HG02840 (cell line): ENCODE measurements around the gene CREBRF.
"Not testable (repeated sequence)": the region's sequence is repeated elsewhere in the genome, so short reads cannot be mapped to it uniquely, and the experiment has no call there.

ENCODE experiments used
- ATAC-seq: cut with Tn5 transposase; IDR thresholded peaks from one replicate; pipeline ENCODE4 v1.9.1; 2021; ENCODE audit warnings: mild to moderate bottlenecking, moderate library complexity, moderate number of reproducible peaks; ENCODE audit not compliant: unreplicated experiment, low FRiP score

Gene CREBRF

DNA sequence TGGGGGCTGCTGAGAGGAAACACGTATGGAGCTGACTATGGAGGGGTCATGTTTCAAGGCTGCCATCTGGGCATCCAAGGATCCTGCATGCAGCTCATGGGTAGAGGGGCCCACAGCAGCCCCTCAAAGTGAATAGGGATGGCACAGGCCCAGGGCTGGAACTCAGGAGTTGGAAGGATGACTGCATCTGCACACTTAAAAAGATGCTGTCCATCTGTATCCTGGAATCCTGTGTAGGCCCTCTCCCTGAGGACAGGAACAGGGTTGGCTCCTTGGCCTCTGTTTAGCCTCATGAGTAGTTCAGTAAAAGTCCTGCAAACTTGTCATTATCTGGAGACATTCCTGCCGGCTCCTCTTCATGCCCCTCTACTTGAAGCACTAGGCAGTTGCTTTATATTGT lies 92.2 kb downstream of the CREBRF start:
- ATAC-seq: no peak

DNA sequence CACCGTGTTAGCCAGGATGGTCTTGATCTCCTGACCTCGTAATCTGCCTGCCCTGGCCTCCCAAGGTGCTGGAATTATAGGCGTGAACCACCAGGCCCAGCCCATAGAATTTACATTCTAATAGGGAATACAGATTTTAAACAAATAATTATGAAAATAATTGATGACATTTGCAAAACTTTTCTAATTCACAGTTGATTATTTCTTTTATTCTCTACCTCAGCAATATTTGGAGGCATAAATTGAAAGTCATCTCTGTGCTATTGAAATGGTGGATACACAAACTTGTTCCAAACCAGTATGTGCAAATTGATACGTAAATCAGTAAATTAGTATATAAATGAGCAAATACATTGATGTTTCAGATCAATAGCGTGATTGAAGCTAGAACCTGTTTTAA lies 96.4 kb downstream of the CREBRF start:
- no peak for ATAC-seq

DNA sequence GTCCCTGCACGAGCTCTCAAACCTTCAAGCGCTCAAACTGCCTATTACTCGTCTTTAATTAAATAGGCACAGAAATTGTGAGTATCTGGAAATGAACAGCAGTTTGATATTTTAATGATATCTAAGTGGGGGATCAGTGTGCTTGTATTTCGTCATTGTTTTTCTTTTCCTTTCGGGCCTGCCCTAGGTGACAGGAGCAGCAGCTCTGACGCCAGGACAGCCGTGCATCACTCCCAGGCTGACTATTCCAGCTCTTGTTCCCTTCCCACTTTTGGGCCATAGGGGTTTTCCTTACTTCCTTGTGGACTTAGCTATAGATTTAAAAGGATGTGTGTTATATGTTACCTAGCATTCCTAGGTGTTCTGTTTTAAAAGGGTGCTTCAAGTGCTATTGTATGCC lies 97.7 kb downstream of the CREBRF start:
- ATAC-seq: no peak

DNA sequence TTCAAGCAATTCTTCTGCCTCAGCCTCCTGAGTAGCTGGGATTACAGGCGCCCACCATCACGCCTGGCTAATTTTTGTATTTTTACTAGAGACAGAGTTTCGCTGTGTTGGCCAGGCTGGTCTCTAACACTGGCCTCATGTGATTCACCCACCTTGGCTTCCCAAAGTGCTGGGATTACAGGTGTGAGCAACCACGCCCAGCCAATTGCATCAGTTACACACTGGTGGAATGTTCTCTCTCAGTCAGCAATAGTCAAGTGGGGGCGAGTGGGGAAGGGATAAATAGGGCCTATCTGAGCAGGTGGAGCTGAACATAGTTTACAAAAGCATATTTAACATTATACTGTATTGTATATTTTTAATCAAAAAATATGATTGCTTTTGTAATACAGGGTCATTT lies 98.5 kb downstream of the CREBRF start:
- not testable (repeated sequence) for ATAC-seq

DNA sequence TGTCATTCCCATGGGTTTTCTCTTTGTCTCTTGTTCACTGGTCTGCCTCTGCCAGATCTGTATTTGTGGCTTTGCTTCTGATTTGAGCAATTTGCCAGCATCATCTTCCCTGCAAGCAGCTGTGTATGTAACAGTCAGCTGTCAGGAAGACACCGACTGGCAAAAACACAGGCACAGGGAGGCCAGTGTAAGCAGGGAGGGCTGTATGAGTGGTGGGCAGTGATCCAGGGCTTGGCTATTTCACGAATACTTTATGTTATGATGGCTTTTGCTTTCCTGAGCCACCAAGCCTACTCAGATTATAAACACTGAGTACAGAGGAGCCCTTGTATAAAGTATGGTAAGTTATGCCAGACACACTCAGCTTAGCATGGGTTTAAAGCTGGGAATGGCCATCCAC lies 99.8 kb downstream of the CREBRF start:
- ATAC-seq: no peak

DNA sequence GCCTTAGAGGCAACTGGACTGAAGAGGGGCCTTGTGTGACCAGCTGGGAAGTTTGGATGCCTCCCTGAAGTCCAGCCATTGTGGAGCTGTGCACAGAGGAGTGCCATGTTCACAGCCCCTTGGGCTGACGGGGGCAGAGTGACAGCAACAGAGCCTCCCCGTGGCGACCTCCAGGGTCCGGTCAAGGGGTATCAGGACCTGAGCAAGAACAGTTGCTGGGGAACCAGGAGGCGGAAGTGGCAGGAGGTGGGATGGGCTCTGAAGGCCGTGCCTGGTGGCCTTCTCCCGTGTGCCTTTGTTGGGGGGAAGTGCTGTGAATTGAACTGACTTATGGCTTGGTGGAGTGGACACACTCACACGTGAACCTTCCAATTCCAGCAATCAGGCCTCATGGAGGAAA lies 102.2 kb downstream of the CREBRF start:
- no peak for ATAC-seq

DNA sequence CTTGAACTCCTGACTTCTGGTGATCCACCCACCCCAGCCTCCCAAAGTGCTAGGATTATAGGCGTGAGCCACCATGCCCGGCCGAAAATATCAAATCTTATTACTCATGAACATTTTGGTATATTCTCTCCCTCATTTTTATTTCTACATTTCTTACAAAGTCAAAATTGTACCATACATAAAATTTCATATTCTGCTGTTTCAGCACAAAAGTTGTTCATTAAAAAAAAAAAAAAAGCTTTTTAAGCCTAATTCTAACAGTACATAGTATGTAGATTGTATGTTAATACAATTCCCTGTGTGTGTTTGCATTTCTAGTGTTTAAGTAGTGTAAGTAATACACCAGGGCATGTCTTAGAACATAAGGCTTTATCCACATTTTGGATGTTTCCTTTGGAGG lies 103.1 kb downstream of the CREBRF start:
- ATAC-seq: no peak

DNA sequence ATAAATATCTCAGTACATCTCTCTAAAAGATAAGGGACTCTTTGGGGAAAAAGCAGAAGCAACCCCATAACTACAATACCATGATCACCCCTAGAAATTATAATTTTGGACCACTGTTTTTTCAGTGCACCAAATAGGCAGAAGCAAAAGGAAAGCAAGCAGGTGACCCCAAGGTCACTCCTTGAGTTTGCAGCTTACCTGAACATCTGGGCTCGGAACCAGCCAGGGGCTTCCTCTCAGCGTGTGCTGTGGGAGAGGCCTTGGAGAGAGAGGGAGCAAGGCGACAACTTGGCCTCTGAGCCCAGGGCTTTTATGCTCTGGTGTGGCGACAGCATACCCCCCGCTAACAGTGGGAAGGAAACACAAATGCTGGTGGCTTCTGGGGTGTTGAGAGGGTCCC lies 105.0 kb downstream of the CREBRF start:
- ATAC-seq: no peak

DNA sequence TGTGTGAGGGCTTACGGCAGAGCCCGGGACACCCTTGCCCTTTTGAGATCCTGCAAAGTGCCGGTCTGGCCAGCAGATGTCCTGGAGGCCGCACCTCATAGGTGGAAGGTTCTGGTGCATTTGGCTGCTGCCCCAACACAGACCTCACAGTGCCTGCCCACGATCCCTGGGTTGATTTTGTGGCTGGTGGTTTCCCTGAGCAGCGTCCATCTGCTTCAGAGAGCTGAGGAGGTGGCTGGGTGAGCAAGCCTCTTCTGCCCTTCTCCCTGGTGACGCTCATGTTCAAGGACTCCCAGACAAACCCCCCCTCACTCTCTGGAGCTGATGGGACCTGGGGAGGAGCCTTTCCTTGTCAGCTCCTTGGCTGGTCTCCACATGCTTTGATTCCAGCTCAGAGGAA lies 107.1 kb downstream of the CREBRF start:
- no peak for ATAC-seq

DNA sequence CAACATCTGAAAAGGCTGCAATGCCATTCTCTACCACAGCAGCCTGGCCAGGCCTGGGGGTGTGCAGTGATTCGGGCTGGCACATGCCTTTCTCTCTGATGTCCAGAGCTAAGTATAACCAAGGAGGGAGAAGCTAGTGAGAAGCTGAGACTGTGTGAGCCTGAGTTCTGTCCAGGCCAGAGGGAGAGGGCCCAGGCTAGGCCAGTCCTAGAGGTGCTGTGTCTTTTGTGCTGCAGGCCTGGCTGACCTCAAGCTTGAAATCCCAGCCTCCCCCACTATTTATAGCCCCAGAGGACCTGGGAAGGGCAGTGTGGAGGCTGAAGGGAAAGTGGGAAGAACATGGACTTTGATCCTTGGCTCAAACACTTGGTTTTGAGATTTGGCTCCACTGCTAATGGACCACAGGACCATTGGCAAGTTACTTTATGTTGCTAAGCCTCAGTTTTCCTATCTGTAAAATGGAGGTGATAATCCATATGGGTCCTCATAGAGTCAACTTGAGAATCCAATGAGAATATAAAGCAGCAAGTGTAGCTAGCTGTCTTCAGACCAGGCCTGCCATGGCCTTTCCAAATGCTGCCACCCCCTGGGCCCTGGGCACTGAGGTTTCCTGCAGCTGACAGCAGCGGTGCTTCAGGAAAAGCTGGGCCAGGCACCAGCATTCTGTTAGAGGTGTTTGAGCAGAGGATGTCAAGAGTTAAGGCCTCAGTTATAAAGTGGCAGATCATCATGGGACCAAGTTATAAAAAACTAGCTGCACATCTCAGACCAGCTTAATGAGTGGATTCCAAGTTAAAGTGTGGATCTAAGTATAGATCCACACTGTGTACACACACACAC lies 109.2 kb downstream of the CREBRF start:
- ATAC-seq: no peak

DNA sequence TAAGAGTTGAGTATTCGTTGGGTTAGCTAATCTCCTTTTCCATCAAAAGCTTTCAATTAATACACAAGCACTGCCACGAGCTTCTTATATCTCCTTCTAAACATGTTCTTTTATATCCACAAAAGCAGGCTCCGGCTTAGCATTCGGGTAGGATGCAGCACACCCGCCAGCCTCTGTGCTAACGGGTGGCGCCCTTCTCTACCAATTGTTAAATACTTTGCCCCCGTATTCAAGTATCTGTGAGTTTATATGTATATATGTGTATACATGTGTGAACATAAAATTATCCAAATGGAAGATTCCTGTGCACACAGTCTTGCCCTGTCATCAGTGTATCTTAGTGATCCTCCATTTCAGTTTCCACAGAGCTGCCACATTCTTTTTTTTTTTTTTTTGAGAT lies 116.0 kb downstream of the CREBRF start:
- ATAC-seq: no peak

DNA sequence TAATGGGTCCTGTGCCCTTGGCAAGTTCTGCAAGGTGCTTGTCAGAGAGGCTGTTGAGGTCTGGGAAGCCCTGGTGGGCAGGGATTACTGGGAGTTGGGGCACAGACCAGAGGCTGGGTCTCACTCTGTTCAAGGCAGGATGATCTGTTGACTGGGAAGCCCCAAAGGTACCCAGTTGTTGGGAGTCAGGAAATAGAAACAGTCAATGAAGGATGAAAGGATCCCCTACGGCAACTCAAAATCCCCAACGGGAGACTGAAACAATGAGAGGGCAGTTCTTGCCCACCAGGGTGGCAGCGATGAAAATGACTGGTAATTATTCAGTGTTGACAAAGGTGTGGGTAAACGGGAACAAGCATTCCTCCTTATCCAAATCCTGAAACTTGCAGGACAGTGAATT lies 119.4 kb downstream of the CREBRF start:
- ATAC-seq: no peak

DNA sequence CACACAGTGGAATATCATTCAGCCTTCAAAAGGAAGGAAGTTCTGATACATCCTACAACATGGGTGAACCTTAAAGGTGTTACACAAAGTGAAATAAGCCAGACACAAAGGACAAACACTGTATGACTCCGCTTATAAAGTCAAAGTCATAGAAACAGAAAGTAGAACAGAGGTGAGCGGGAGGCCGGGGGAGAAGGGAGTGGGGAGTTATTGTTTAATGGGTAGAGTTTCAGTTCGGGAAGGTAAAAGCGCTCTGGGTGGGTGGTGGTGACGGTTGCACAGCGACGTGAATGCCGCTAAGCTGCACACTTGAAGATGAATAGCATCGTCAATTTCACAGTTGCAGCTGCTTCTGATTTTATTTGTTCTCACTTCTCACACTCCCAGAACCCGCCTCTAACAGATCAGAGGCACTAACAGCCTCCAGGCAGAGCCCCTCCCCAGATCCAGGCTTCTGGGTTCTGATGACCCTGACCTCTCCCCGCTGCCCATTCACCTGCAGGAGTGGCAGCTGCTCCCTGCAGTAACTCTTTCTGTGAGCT lies 122.3 kb downstream of the CREBRF start:
- no peak for ATAC-seq

DNA sequence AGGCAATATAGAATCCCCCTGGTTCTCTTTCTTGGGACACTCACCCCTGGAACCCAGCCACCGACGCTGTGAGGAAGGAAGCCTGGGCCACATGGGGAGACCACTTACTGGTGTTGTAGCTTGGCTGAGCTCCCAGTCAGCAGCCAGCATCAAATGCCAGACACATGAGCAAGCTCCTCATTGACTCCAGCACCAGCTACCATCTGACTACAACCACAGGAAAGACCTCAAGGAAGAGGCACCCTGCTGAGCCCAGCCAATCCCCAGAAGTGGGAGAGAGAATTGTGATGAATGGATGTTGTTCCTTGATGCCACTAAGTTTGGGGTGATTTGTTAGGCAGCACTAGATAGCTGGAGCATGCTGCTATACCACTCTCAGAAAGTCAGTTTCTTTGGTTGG lies 124.2 kb downstream of the CREBRF start:
- no peak for ATAC-seq

DNA sequence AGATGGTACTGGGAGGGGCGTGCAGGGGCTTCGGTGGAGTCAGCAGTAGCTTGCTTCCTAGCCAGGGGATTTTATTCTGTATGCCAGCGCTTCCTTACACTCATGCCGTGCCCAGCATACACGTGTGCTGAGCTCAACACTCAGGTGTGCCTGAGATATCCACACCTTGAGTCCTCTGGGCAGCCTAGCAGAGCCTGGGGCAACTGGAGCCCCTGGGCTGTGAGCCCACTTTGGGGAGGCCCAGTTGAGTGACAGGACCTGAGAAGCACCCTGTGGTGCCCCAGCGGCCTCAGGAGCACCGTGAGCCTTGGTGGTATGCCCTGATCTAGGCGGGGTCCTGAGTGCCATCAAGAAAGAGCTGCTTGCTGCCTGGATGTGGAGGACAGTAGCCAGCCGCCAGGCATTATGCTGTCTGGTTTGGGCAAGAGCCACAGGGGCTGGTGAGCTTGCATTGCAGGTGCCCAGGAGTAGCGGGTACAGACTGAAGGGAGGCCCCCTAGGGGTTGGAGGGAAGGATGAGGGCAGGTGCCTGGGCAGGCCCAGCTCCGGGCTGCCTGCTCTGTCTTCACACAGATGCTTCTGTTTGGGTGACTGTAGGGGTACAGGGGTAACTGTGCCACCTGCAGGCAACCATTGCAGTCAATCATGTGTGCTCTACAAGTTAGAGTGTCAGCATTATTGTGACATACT lies 131.0 kb downstream of the CREBRF start:
- ATAC-seq: no peak

DNA sequence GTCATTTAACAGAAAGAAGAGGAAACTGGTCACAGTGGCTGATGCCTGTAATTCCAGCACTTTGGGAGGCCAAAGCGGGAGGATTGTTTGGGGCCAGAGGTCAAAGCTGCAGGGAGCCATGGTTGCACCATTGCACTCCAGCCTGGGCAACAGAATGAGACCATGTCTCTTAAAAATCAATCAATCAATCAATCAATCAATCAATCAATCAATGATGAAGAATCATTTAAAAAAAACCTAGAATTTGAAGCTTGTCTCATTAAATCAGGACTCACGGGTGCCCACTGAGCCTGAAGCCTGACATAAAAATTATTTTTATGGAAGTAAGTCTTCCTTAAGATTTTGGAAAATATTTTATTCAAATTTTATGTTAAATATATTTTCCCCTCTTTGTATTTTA lies 132.1 kb downstream of the CREBRF start:
- no peak for ATAC-seq
